SK-N-SH (cell line): ENCODE results near the gene GSDMA. TPM values are rescaled to one million over a fixed set of nuclear protein-coding genes. Genes with fewer than 3 reads are reported as not detected.

Source experiments
- CTCF ChIA-PET: fragments of 300-600, 350-600 bp; formaldehyde crosslinking; extraction: SDS; loops from one replicate; lab custom pipeline; 2021; lab: Yijun Ruan, JAX
- POLR2A ChIA-PET: fragments of 350-600 bp; sonication (Branson Sonifier 250); formaldehyde crosslinking; extraction: SDS; loops from one replicate; lab custom pipeline; 2020; ENCODE audit warnings: antibody characterized with exemption, inconsistent platforms; lab: Yijun Ruan, JAX
- DNase-seq: peaks from one replicate; pipeline ENCODE4 v3.0.0; 2012
- H2AFZ ChIP-seq: fragments of 200-600 bp; sonication (generic); 2 replicates; pipeline ENCODE4 v1.8.1; 2016; ENCODE audit warnings: antibody characterized with exemption, mild to moderate bottlenecking, low read depth
- H3F3A ChIP-seq: fragments of 200-600 bp; sonication (generic); replicated peaks from 2 replicates; pipeline ENCODE3; 2016; ENCODE audit warnings: antibody characterized with exemption, mild to moderate bottlenecking; ENCODE audit not compliant: insufficient read depth
- H3K27ac ChIP-seq, 2 experiments: fragments of 200-500 bp in 1 of 2; fragments of 200-600 bp in 1 of 2; sonication (Bioruptor generic) in 1 of 2; sonication (generic), shearing (Covaris generic) in 1 of 2; 2 replicates each; pipeline versions ENCODE4 v1.5.1 to v1.6.1; 2014 to 2016; ENCODE audit warnings: low read depth in 2 of 2, inconsistent platforms in 1 of 2, low read length in 1 of 2, mild to moderate bottlenecking in 1 of 2, mixed read lengths in 1 of 2
- H3K27me3 ChIP-seq: fragments of 200-600 bp; sonication (generic), shearing (Covaris generic); 2 replicates; pipeline ENCODE4 v1.6.1; 2016; ENCODE audit warnings: mixed run types; ENCODE audit not compliant: insufficient read depth
- H3K36me3 ChIP-seq, 2 experiments: fragments of 200-500 bp in 1 of 2; fragments of 200-600 bp in 1 of 2; sonication (Bioruptor generic) in 1 of 2; sonication (generic) in 1 of 2; replicated peaks in 1 of 2; 2 replicates each; pipeline versions ENCODE3 to v1.5.1; 2014 to 2016; ENCODE audit warnings: low read length in 1 of 2, mild to moderate bottlenecking in 1 of 2; ENCODE audit not compliant: insufficient read depth in 2 of 2, control insufficient read depth in 1 of 2
- H3K4me1 ChIP-seq, 2 experiments: fragments of 200-500 bp in 1 of 2; fragments of 200-600 bp in 1 of 2; sonication (Bioruptor generic) in 1 of 2; sonication (generic), shearing (Covaris generic) in 1 of 2; 2 replicates each; pipeline versions ENCODE4 v1.5.1 to v1.6.1; 2014 to 2016; ENCODE audit warnings: low read depth in 1 of 2, low read length in 1 of 2, mixed run types in 1 of 2; ENCODE audit not compliant: insufficient read depth in 2 of 2, control insufficient read depth in 1 of 2
- H3K4me2 ChIP-seq: fragments of 200-600 bp; sonication (generic), shearing (Covaris generic); 2 replicates; pipeline ENCODE4 v1.6.1; 2017; ENCODE audit warnings: mixed run types
- H3K4me3 ChIP-seq, 2 experiments: fragments of 200-500 bp in 1 of 2; fragments of 200-600 bp in 1 of 2; sonication (Bioruptor generic) in 1 of 2; sonication (generic), shearing (Covaris generic) in 1 of 2; 2 replicates each; pipeline versions ENCODE4 v1.5.1 to v1.8.1; 2014 to 2016; ENCODE audit warnings: low read depth in 2 of 2, inconsistent platforms in 1 of 2, low read length in 1 of 2, mild to moderate bottlenecking in 1 of 2, mixed read lengths in 1 of 2, moderate library complexity in 1 of 2
- H3K79me2 ChIP-seq: fragments of 200-600 bp; sonication (generic); 2 replicates; pipeline ENCODE4 v1.8.1; 2017; ENCODE audit warnings: mild to moderate bottlenecking; ENCODE audit not compliant: insufficient read depth
- H3K9ac ChIP-seq: fragments of 200-600 bp; sonication (generic); 2 replicates; pipeline ENCODE4 v1.6.1; 2017; ENCODE audit warnings: mixed run types
- H3K9me2 ChIP-seq: fragments of 200-600 bp; sonication (generic); 2 replicates; pipeline ENCODE4 v1.6.1; 2017; ENCODE audit warnings: mixed run types
- H3K9me3 ChIP-seq: fragments of 200-600 bp; sonication (generic); 2 replicates; pipeline ENCODE4 v1.6.1; 2017; ENCODE audit warnings: mixed run types, mild to moderate bottlenecking, moderate library complexity
- H4K20me1 ChIP-seq: fragments of 200-600 bp; sonication (generic); 2 replicates; pipeline ENCODE4 v1.6.1; 2017; ENCODE audit warnings: mild to moderate bottlenecking, mixed run types; ENCODE audit not compliant: insufficient read depth
- CTCF ChIP-seq: fragments of 200-600 bp; sonication (generic); IDR thresholded peaks from 2 replicates; pipeline ENCODE4 v1.6.1; 2017; ENCODE audit warnings: antibody characterized with exemption, mild to moderate bottlenecking, moderate library complexity
- EP300 ChIP-seq, 2 experiments: IDR thresholded peaks; 2 replicates each; pipeline versions ENCODE4 v1.4.0 to v1.6.1; 2012; ENCODE audit warnings: borderline replicate concordance in 1 of 2, low read depth in 1 of 2, low read length in 1 of 2
- FOSL2 ChIP-seq: IDR thresholded peaks from 2 replicates; pipeline ENCODE4 v1.4.0; 2012; ENCODE audit warnings: low read depth, mild to moderate bottlenecking, moderate library complexity, borderline replicate concordance
- FOXM1 ChIP-seq: IDR thresholded peaks from 2 replicates; pipeline ENCODE4 v1.4.0; 2012; ENCODE audit warnings: low read depth, mild to moderate bottlenecking
- MXI1 ChIP-seq: IDR thresholded peaks from 2 replicates; pipeline ENCODE4 v1.6.1; 2012; ENCODE audit warnings: mild to moderate bottlenecking, low read depth, low read length, improper control_type of control experiment
- POLR2AphosphoS5 ChIP-seq: IDR thresholded peaks from 2 replicates; pipeline ENCODE4 v1.6.1; 2012; ENCODE audit warnings: low read depth, low read length
- RAD21 ChIP-seq: IDR thresholded peaks from 2 replicates; pipeline ENCODE4 v1.6.1; 2012; ENCODE audit warnings: mild to moderate bottlenecking, low read length
- RFX5 ChIP-seq: IDR thresholded peaks from 2 replicates; pipeline ENCODE4 v1.6.1; 2012; ENCODE audit warnings: mild to moderate bottlenecking, improper control_type of control experiment, low read length
- RXRA ChIP-seq: IDR thresholded peaks from 2 replicates; pipeline ENCODE4 v1.4.0; 2012; ENCODE audit warnings: low read depth, mild to moderate bottlenecking, borderline replicate concordance
- SIN3A ChIP-seq: IDR thresholded peaks from 2 replicates; pipeline ENCODE4 v1.6.1; 2012; ENCODE audit warnings: low read depth, mild to moderate bottlenecking, low read length, moderate library complexity, borderline replicate concordance
- SMC3 ChIP-seq: IDR thresholded peaks from 2 replicates; pipeline ENCODE4 v1.6.1; 2012; ENCODE audit warnings: low read depth, low read length, improper control_type of control experiment
- TAF1 ChIP-seq: IDR thresholded peaks from 2 replicates; pipeline ENCODE4 v1.6.1; 2012; ENCODE audit warnings: low read depth, mild to moderate bottlenecking, low read length, moderate library complexity, borderline replicate concordance
- TEAD4 ChIP-seq: IDR thresholded peaks from 2 replicates; pipeline ENCODE4 v1.4.0; 2012; ENCODE audit warnings: mild to moderate bottlenecking, borderline replicate concordance; ENCODE audit not compliant: insufficient read depth
- YY1 ChIP-seq: IDR thresholded peaks from 2 replicates; pipeline ENCODE4 v1.4.0; 2012; ENCODE audit warnings: low read depth, mild to moderate bottlenecking
- ZBTB33 ChIP-seq: IDR thresholded peaks from 2 replicates; pipeline ENCODE4 v1.4.0; 2012; ENCODE audit warnings: low read depth, borderline replicate concordance
- WGBS: methylation state at CpG from one replicate; pipeline ENCODE4 v1.1.6; 2017; ENCODE audit warnings: low lambda C conversion rate; 5-methylcytosine and 5-hydroxymethylcytosine counted together
- polyA plus RNA-seq, 3 experiments: library from polyadenylated mRNA; depleted of rRNA; stranded (reverse); fragments of >200 nt; gene quantifications; 2 replicates each; pipeline ENCODE4 v1.2.3, GENCODE V29; 2012
- TF ChIP-seq, protein P1 (sequence below): fragments of 150-350 bp; IDR thresholded peaks from 2 replicates; pipeline ENCODE4 v1.6.1; 2016; ENCODE audit warnings: mild to moderate bottlenecking, low read depth, low read length
- TF ChIP-seq, protein P2 (sequence below): IDR thresholded peaks from 2 replicates; pipeline ENCODE4 v1.4.0; 2012; ENCODE audit warnings: low read depth, borderline replicate concordance

Gene GSDMA
- polyA plus RNA-seq, 1 of the 3 experiments (the other 2 are of a cell fraction) = not detected

- peaks cover 27% of the 10 kb centered on the region for H3F3A ChIP-seq
- H2AFZ ChIP-seq = no peak overlapping the region
- H3K79me2 ChIP-seq = peaks cover 37% of the 10 kb centered on the region
- peaks cover 37% of the 10 kb centered on the region for H4K20me1 ChIP-seq
- H3K4me1 ChIP-seq = peaks cover 8 to 32% of the 10 kb centered on the region in 2 experiments; a peak in 3 of 4 replicates
- peak overlapping the region; percentile 60 to 92 for H3K4me3 ChIP-seq
- H3K27me3 ChIP-seq = no peaks in the 10 kb centered on the region
- no peak overlapping the region for H3K27ac ChIP-seq
- no peaks in the 10 kb centered on the region for H3K9me2 ChIP-seq
- peak overlapping the region; percentile 96 for H3K4me2 ChIP-seq
- peak overlapping the region; percentile 86; the same call in 1 of the 2 replicates for H3K9ac ChIP-seq
- no peaks in the 10 kb centered on the region for H3K9me3 ChIP-seq
- TF ChIP-seq RFX5 (no peak), ZBTB33 (no peak), FOSL2 (no peak), TAF1 (no peak), RAD21 (no peak), FOXM1 (no peak), MXI1 (no peak), RXRA (no peak), EP300 (IDR thresholded peaks at IDR 0.05; ENCODE audit: borderline replicate concordance in 1 of 2, low read depth in 1 of 2, low read length in 1 of 2) (no peak), SIN3A (no peak), YY1 (no peak), POLR2AphosphoS5 (no peak), TEAD4 (no peak), SMC3 (no peak), CTCF (no peak)
- TF ChIP-seq, protein P1, sequence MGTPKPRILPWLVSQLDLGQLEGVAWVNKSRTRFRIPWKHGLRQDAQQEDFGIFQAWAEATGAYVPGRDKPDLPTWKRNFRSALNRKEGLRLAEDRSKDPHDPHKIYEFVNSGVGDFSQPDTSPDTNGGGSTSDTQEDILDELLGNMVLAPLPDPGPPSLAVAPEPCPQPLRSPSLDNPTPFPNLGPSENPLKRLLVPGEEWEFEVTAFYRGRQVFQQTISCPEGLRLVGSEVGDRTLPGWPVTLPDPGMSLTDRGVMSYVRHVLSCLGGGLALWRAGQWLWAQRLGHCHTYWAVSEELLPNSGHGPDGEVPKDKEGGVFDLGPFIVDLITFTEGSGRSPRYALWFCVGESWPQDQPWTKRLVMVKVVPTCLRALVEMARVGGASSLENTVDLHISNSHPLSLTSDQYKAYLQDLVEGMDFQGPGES = no peak
- TF ChIP-seq, protein P2, sequence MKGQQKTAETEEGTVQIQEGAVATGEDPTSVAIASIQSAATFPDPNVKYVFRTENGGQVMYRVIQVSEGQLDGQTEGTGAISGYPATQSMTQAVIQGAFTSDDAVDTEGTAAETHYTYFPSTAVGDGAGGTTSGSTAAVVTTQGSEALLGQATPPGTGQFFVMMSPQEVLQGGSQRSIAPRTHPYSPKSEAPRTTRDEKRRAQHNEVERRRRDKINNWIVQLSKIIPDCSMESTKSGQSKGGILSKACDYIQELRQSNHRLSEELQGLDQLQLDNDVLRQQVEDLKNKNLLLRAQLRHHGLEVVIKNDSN = no peak
- CTCF ChIA-PET = interaction anchor here (1.2 to 3.4 kb wide), 3 partner anchors 10 to 33 kb away, joined by 4 to 20 read pairs (median 5); no protein-coding TSS in a partner anchor
- DNase-seq = no peak
- POLR2A ChIA-PET = no interaction called here
- WGBS = 73% methylated on average over 4 of the region's 4 CpGs
- H3K36me3 ChIP-seq = peaks cover 9 to 30% of the 10 kb centered on the region in 2 experiments
Measured at GRCh38 chr17:39926135-39926587, 36.6 kb upstream of the GSDMA start.
